HAP-1 (cell line): Measurements from ENCODE around the gene CERS4.
"Not testable (repeated sequence)": the region's sequence is repeated elsewhere in the genome, so short reads cannot be mapped to it uniquely, and the experiment has no call there.

Experiments used
- DNase-seq, 2 experiments: peaks; one replicate each; pipeline ENCODE4 v3.0.0-alpha.2; 2016 to 2020; ENCODE audit warnings: low spot score in 2 of 2
- H3K27me3 ChIP-seq: fragments of 250-450 bp; sonication (Bioruptor Pico); 2 replicates; pipeline ENCODE4 v1.5.1; 2020; ENCODE audit warnings: low read depth, mild to moderate bottlenecking, moderate library complexity
- H3K36me3 ChIP-seq: fragments of 250-450 bp; sonication (Bioruptor Pico); replicated peaks from 2 replicates; pipeline ENCODE4 v1.5.1; 2020; ENCODE audit warnings: mild to moderate bottlenecking
- H3K4me1 ChIP-seq: fragments of 250-450 bp; sonication (Bioruptor Pico); 2 replicates; pipeline ENCODE4 v1.5.1; 2020; ENCODE audit warnings: mild to moderate bottlenecking
- H3K4me3 ChIP-seq: fragments of 250-450 bp; sonication (Bioruptor Pico); 2 replicates; pipeline ENCODE4 v1.5.1; 2020; ENCODE audit warnings: mild to moderate bottlenecking, moderate library complexity
- H3K9me3 ChIP-seq: fragments of 250-450 bp; sonication (Bioruptor Pico); 2 replicates; pipeline ENCODE4 v1.5.1; 2020; ENCODE audit warnings: mild to moderate bottlenecking, moderate library complexity
- in situ Hi-C: fragments of 300-500 bp; cut with MboI; formaldehyde crosslinking; loops from 3 replicates; pipeline ENCODE4 v1.14.3; 2020; ENCODE audit warnings: low sequenced_read_pairs, inconsistent platforms, mixed read lengths

CERS4 gene

DNA sequence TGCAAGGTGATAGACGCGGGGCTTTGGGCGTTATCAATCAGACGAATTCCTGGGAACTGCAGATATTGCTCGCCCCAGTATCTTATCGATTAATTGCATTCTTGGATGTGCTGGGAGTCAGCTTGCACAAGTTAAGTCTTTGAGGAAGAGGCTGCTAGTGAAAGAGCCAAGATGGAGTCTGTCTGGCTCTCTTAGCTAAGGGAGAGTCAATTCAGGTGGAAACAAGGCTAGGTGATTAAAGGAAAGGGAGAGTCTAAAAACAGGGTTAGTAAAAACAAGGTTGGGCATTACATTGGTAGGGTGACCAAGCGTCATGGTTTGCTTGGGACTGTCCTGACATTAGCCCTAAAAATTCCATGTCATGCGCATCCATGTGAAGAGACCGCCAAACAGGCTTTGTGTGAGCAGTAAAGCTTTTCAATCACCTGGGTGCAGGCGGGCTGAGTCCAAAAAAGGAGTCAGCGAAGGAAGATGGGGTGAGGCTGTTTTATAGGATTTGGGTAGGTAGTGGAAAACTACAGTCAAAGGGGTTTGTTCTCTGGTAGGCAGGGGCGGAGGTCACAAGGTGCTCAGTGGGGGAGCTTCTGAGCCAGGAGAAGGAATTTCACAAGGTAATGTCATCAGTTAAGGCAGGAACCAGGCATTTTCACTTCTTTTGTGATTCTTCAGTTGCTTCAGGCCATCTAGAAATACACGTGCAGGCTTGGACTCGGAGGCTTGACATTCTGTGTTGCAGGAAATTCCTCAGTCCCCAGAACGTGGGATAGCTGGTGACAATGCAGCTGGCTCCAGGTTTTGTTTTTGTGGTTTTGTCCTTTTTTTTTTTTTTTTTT lies 5.7 kb upstream of the CERS4 start:
- H3K27me3 ChIP-seq, in situ Hi-C loops, H3K4me1 ChIP-seq, H3K4me3 ChIP-seq, DNase-seq, H3K36me3 ChIP-seq, H3K9me3 ChIP-seq: not testable (repeated sequence)

GRCh38 chr19:8204961-8205360 lies 4.2 kb upstream of the CERS4 start:
- no peaks in the 10 kb centered on the region for H3K27me3 ChIP-seq

GRCh38 chr19:8206147-8207087 lies 2.8 kb upstream of the CERS4 start:
- in situ Hi-C loops: no loop called here
- H3K27me3 ChIP-seq: no peaks in the 10 kb centered on the region
- DNase-seq: no peak
- peaks cover 4% of the 10 kb centered on the region; the same call in 1 of the 2 replicates for H3K4me1 ChIP-seq
- H3K4me3 ChIP-seq: no peak overlapping the region
- H3K36me3 ChIP-seq: no peaks in the 10 kb centered on the region
- no peaks in the 10 kb centered on the region for H3K9me3 ChIP-seq

More at GRCh38 chr19:8204961-8205360, 4.2 kb upstream of the CERS4 start:
- peaks cover 4% of the 10 kb centered on the region; the same call in 1 of the 2 replicates for H3K4me1 ChIP-seq
- no peak overlapping the region for H3K4me3 ChIP-seq
- in situ Hi-C loops: no loop called here
- no peak for DNase-seq
- no peaks in the 10 kb centered on the region for H3K36me3 ChIP-seq
- no peaks in the 10 kb centered on the region for H3K9me3 ChIP-seq

DNA sequence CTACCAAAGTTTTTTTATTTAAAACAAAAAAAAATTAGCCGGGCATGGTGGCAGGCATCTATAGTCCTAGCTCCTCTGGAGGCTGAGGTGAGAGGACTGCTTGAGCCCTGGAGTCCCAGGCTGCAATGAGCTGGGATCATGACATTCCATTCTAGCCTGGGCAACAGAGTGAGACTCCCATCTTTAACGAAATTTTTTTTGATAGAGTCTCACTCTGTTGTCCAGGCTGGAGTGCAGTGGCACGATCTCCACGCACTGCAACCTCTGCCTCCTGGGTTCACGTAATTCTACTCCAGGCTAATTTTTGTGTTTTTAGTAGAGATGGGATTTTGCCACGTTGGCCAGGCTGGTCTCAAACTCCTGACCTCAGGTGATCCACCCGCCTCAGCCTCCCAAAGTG lies 1.8 kb upstream of the CERS4 start:
- DNase-seq, in situ Hi-C loops, H3K27me3 ChIP-seq, H3K4me1 ChIP-seq, H3K4me3 ChIP-seq, H3K9me3 ChIP-seq, H3K36me3 ChIP-seq: not testable (repeated sequence)

DNA sequence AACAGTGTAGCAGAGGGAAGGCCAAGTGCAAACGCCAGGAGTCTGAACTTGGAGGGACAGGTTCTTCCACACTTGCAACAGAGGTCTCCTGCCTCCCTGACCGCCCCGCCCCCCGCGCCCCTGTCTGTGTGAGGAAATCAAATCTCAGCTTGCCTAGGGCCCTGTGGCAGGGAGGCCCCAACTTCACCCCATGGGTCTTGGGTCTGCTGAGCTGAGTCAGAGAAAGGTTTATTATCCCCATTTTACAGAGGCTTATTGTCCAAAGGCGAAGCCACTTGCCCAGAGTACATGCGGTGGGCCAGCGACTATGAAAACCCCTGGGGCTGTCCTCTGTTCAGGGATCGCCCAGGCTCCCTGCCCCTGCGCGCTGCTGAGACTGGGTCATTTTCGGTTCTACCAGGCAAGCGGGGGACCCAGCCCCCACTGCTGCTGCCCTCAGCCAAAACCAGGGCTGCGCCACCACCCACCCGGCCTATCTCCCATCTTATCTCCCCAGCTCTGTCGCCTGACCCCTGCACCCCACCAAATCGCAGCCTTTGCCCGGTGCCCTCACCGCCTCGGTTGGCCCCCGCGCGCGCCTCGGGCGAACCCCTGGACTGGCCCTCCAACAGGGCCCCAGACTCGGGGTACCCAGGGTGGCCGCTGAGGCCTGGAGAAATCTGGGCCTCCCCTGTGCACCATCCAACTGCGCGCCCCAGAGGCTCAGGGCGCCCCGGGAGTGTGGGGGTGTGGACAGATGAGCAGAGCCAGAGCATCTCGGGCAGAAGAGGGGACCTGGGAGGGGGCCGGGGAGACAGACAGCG lies 850 bp upstream of the CERS4 start:
- H3K36me3 ChIP-seq: no peaks in the 10 kb centered on the region
- H3K9me3 ChIP-seq: no peaks in the 10 kb centered on the region
- no peaks in the 10 kb centered on the region for H3K27me3 ChIP-seq
- H3K4me1 ChIP-seq: peaks cover 4% of the 10 kb centered on the region; the same call in 1 of the 2 replicates
- DNase-seq: no peak
- in situ Hi-C loops: no loop called here
- peak overlapping the region; percentile 28 for H3K4me3 ChIP-seq

DNA sequence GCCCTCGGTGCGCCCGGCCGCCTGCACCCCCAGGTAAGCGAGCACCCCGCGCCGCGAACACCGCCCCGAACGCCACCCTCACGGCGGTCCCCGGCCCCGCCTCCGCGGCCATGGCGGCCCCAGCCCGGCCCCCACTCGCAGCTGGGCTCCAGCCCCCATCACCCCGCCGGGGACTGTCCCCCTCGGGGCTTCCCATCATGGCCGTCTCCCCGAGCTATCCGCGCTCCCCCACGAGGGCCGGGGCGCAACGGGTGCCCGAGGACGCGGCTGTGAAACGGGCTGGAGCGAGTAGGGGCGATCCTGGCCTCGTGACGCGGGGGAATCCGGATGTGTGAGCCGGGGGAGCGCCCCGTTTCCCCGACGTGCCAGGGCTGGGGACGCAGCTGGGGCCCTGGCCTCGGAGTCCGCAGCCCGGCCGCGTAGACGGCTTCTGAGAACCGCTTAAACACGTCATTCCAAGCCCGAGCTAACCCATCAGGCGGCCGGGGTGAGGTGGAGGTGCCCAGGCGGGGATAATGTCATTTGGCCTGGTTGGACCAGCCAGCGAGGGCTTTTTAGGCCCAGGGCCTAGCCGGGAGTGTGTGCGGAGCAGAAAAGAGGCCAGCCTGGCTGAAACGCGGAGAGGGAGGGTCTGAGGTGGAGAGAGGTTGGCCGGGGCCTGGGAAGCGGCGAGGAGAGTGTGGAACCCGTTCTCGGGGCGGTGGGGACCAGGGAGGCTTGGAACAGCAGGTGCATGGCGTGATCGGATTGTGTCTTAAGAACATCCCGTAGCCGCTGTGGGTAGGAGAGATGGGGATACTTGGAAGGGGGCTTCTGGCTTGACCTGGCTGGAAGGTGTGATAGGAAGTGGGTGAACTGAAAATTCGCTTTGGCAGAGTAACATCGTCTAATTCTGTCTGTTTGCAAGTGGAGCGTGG lies 550 bp downstream of the CERS4 start:
- H3K27me3 ChIP-seq: no peaks in the 10 kb centered on the region

DNA sequence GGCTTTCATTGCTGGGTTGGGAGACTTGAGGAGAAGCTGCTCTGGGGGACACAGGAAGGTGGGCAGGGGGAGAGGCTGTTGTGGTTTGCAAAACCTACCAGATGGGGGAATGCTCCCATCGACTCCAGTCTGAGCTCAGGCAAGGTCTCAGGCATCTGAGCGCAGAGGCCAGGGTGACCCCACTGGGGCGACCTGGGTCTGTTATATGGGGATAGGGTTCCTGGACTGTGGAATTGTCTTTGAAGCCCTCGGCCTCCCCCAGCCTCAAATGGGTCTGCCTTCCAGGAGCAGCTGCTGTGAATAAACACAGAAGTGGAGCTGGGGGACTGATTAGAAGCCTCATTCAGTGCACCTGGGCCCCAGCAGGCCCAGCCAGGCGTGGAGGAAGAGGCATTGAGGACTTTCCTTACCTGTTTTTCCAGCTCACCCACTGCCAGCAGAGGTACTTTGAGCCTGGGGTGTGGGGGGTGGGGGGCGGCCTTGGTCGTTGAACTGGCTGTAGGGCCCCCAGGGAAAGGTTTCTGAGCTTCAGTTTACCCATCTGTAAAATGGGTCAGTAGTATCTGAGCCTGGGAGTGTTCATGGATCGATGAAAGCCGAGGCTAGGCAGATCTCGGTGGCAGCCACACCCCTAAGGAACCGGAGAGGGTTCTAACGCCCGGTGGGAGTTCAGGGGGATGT lies 1.4 kb downstream of the CERS4 start:
- H3K9me3 ChIP-seq: no peaks in the 10 kb centered on the region
- peaks cover 6% of the 10 kb centered on the region; the same call in 1 of the 2 replicates for H3K36me3 ChIP-seq
- H3K4me1 ChIP-seq: peaks cover 4% of the 10 kb centered on the region; the same call in 1 of the 2 replicates
- H3K4me3 ChIP-seq: peak overlapping the region; percentile 84
- H3K27me3 ChIP-seq: no peaks in the 10 kb centered on the region
- DNase-seq: no peak
- in situ Hi-C loops: no loop called here

More for the DNA sequence above, 550 bp downstream of the CERS4 start:
- in situ Hi-C loops: no loop called here
- Histone ChIP-seq H3K9me3 (no peaks in the 10 kb centered on the region), H3K4me3 (peak overlapping the region; percentile 84), H3K4me1 (peaks cover 4% of the 10 kb centered on the region; the same call in 1 of the 2 replicates), H3K36me3 (peaks cover 6% of the 10 kb centered on the region; the same call in 1 of the 2 replicates)
- DNase-seq: peak in 1 of 2 experiments; percentile 48

DNA sequence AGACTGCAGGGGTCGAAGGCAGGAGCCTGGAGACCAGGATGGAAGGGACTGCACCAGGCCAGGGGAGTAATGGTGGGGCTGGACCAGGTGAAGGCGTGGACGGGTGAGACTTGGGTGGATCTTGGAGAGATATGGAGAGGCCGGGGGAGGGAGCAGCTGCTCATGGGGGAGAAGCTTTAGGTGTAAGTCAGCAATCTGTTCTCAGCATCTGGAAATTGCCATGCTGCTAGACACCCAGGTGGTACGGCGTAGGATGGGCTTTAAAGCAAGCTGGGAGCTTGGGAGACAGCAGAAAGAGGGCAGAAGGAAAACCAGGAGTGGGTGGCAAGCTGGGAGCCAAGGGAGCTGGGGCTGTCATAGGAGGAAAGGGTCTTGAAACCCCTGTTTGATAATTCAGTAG lies 3.0 kb downstream of the CERS4 start:
- no peak for DNase-seq
- Histone ChIP-seq H3K4me3 (no peak overlapping the region), H3K27me3 (no peaks in the 10 kb centered on the region), H3K4me1 (peaks cover 4% of the 10 kb centered on the region; the same call in 1 of the 2 replicates), H3K36me3 (peaks cover 6% of the 10 kb centered on the region; the same call in 1 of the 2 replicates), H3K9me3 (no peaks in the 10 kb centered on the region)
- in situ Hi-C loops: no loop called here

DNA sequence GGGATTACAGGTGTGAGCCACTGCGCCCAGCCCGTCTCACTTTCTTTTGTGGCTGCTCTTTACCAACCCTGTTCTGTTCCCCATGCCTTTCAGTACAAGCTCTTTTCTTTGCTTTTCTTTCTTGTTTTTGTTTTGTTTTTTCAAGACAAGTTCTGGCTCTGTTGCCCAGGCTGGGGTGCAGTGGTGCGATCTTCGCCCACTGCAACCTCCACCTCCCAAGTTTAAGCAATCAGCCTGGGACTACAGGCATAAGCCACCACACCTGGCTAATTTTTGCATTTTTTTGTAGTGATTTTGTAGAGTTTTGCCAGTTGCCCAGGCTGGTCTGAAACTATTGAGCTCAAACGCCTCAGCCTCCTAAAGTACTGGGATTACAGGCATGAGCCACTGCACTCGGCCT lies 3.7 kb downstream of the CERS4 start:
- peaks cover 4% of the 10 kb centered on the region; the same call in 1 of the 2 replicates for H3K4me1 ChIP-seq
- no peaks in the 10 kb centered on the region for H3K9me3 ChIP-seq
- H3K36me3 ChIP-seq: peaks cover 6% of the 10 kb centered on the region; the same call in 1 of the 2 replicates
- no peaks in the 10 kb centered on the region for H3K27me3 ChIP-seq
- DNase-seq: no peak
- H3K4me3 ChIP-seq: no peak overlapping the region
- in situ Hi-C loops: no loop called here

DNA sequence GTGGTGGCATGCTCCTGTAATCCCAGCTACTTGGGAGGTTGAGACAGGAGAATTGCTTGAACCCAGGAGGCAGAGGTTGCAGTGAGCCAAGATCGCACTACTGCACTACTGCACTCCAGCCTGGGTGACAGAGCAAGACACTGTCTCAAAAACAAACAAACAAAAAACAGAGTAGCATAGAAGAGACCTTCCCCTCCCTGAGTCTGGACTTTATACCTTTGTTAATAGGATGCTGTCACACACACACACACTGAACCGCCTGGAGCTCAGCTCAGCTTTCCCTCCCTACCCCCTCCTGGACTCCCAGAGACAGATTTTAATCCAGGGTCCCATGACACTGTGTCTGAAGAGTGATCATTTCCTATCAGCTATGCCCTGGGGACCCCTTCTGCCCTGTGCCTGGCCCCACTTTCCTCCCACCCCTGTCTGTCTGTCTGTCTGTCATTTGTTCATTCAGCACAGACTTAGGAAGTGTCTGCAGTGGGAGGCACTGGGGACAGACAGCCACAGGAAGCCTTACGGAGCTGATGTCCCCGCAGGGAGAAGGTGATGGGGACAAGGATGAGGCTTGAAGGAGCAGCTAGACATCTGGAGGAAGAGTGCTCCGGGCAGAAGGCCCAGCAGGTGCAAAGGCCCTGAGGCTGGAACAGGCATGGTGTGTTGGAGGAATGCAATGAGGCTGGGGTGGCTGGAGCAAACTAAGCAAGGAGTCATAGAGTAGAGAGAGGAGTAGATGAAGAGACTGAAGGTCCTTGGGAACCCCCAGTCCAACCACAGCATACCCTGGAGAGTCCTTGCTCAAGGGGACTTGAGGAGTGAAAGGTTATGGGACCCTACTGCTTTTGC lies 4.9 kb downstream of the CERS4 start:
- Histone ChIP-seq H3K4me3 (no peak overlapping the region), H3K36me3 (peaks cover 6% of the 10 kb centered on the region; the same call in 1 of the 2 replicates), H3K9me3 (no peaks in the 10 kb centered on the region), H3K27me3 (no peaks in the 10 kb centered on the region), H3K4me1 (no peaks in the 10 kb centered on the region)
- in situ Hi-C loops: no loop called here
- no peak for DNase-seq

- DNase-seq: no peak
- Histone ChIP-seq H3K9me3 (no peaks in the 10 kb centered on the region), H3K27me3 (no peaks in the 10 kb centered on the region), H3K4me3 (no peak overlapping the region), H3K4me1 (no peaks in the 10 kb centered on the region), H3K36me3 (peaks cover 6% of the 10 kb centered on the region; the same call in 1 of the 2 replicates)
- in situ Hi-C loops: no loop called here
Measured at GRCh38 chr19:8214802-8215201, 5.6 kb downstream of the CERS4 start.
